ENCODE results near the gene CADM4.
A peak's percentile ranks its signal among the peaks of the same experiment; 100 is the strongest.

The CADM4 gene

DNA sequence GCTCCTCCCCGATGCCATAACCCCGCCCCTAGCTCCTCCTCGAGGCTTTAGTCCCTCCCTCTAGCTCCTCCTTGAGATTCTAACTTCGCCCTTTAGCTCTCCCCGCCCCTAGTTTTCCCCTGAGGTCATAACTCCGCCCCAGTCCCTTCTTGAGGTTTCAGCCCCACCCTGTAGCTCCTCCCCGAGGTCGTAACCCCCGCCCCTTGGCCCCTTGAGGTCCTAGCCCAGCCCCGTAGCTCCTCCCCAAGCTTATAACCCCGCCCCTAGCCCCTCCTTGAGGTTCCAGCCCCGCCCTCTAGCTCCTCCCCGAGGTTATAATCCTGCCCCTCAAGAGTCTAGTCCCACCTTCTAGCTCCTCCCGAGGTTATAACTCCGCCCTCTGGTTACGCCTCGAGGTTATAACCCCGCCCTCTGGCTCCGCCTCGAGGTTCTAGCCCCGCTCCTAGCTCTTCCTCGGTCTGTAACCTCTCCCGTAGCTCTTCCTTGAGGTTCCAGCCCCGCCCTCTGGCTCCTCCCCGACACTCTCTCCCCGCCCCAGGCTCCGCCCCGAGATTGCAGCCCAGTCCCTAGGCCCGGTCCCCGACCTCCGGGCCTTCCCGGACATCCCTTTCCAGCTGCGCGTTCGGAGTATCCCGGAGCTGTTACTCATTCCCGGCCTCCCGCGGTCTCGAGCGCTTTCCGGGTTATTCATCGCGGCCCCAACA, 28.9 kb upstream of the CADM4 start (continued):
- TF ChIP-seq TSHZ2 (CRISPR knock-in tag; IDR thresholded peaks at IDR 0.05) (no peak), BACH2 (CRISPR knock-in tag; IDR thresholded peaks at IDR 0.05; ENCODE audit: borderline replicate concordance) (no peak), ZNF565 (CRISPR knock-in tag; conservative IDR thresholded peaks at IDR 0.05; ENCODE audit: low read depth) (no peak), ZFP3 (CRISPR knock-in tag; IDR thresholded peaks at IDR 0.05) (no peak), SNAI2 (CRISPR knock-in tag; IDR thresholded peaks at IDR 0.05) (no peak), ZNF8 (CRISPR knock-in tag; IDR thresholded peaks at IDR 0.05) (no peak), ESRRG (CRISPR knock-in tag; IDR thresholded peaks at IDR 0.05) (no peak)
- TF ChIP-seq, protein P1, sequence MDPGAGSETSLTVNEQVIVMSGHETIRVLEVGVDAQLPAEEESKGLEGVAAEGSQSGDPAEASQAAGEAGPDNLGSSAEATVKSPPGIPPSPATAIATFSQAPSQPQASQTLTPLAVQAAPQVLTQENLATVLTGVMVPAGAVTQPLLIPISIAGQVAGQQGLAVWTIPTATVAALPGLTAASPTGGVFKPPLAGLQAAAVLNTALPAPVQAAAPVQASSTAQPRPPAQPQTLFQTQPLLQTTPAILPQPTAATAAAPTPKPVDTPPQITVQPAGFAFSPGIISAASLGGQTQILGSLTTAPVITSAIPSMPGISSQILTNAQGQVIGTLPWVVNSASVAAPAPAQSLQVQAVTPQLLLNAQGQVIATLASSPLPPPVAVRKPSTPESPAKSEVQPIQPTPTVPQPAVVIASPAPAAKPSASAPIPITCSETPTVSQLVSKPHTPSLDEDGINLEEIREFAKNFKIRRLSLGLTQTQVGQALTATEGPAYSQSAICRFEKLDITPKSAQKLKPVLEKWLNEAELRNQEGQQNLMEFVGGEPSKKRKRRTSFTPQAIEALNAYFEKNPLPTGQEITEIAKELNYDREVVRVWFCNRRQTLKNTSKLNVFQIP (CRISPR knock-in tag; IDR thresholded peaks at IDR 0.05; ENCODE audit: borderline replicate concordance, low read depth): no peak

DNA sequence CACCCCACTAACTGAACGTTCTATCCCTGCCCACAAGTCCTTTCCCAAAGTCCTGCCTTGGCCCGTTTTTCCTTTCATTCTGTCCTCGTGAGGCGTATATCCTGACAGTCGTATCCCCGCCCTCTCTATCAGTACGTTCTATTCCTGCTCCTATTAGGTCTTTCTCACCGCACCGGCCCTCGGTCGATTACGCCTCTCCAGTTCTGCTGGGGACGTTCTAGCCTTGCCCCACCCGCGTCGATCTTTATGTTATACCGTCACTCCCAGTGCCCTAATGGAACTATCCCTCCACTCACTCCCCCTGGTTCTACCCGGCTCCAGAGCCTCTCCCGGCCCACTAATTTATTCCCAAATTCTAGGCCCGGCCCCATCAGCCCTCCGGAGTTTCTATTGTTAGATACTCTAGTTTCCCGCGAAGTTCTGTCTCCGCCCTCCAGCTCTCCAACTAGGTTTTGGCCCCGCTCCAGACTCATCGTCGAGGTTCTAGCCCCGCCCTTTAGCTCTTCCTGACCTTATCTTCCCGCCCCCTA, 28.3 kb upstream of the CADM4 start:
- ATAC-seq: peak; percentile 3
- TF ChIP-seq BACH2 (CRISPR knock-in tag; IDR thresholded peaks at IDR 0.05; ENCODE audit: borderline replicate concordance) (no peak), ISL1 (CRISPR knock-in tag; IDR thresholded peaks at IDR 0.05) (no peak), TCF4 (CRISPR knock-in tag; IDR thresholded peaks at IDR 0.05; ENCODE audit: borderline replicate concordance) (no peak), CSRNP3 (CRISPR knock-in tag; IDR thresholded peaks at IDR 0.05) (no peak), CREB5 (CRISPR knock-in tag; IDR thresholded peaks at IDR 0.05; ENCODE audit: low read depth) (no peak), TOX (CRISPR knock-in tag; IDR thresholded peaks at IDR 0.05; ENCODE audit: borderline replicate concordance) (no peak), ARNTL (CRISPR knock-in tag; IDR thresholded peaks at IDR 0.05; ENCODE audit: borderline replicate concordance, low read depth) (no peak), OSR1 (CRISPR knock-in tag; IDR thresholded peaks at IDR 0.05) (no peak), CSDC2 (CRISPR knock-in tag; IDR thresholded peaks at IDR 0.05) (no peak), ZNF565 (CRISPR knock-in tag; conservative IDR thresholded peaks at IDR 0.05; ENCODE audit: low read depth) (no peak), ZFP3 (CRISPR knock-in tag; IDR thresholded peaks at IDR 0.05) (no peak), ZNF8 (CRISPR knock-in tag; IDR thresholded peaks at IDR 0.05) (no peak)
- TF ChIP-seq, protein P2, sequence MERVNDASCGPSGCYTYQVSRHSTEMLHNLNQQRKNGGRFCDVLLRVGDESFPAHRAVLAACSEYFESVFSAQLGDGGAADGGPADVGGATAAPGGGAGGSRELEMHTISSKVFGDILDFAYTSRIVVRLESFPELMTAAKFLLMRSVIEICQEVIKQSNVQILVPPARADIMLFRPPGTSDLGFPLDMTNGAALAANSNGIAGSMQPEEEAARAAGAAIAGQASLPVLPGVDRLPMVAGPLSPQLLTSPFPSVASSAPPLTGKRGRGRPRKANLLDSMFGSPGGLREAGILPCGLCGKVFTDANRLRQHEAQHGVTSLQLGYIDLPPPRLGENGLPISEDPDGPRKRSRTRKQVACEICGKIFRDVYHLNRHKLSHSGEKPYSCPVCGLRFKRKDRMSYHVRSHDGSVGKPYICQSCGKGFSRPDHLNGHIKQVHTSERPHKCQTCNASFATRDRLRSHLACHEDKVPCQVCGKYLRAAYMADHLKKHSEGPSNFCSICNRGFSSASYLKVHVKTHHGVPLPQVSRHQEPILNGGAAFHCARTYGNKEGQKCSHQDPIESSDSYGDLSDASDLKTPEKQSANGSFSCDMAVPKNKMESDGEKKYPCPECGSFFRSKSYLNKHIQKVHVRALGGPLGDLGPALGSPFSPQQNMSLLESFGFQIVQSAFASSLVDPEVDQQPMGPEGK (CRISPR knock-in tag; IDR thresholded peaks at IDR 0.05; ENCODE audit: borderline replicate concordance): no peak

DNA sequence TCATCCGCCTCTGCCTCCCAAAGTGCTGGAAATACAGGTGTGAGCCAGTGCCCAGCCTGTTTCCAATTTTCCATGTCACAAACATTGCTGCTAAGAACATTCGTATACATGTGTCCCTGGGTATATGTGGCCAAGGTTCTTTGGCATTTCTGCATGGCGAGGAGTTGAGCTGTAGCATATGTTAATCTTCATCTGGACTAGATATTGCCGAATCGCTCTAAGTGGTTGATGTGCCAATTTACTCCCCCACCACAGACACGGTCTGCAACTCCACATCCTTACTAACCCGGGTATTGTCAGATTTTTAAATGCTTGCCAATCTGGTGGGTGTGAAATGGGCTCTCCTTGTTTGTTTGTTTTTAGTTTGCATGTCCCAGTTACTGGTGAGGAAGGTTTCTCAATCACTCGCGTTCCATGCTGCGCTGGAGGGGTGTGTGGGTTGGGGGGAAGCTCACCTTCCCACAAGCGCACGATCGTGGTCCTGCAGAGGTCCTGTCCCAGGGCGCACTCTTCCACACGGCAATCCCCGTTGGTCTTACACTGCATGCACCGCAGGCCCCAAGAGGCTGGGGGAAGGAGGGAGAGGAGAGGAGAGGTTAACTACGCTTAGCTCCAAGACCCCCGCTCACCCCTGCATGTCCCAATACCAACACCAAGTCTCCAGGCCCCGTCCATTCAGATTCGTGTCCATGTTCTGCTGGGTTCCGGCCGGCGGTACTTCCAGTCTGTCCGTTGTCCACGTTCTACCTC, 27.7 kb upstream of the CADM4 start:
- no peak for ATAC-seq
- TF ChIP-seq BACH2 (CRISPR knock-in tag; IDR thresholded peaks at IDR 0.05; ENCODE audit: borderline replicate concordance) (no peak), RARB (CRISPR knock-in tag; IDR thresholded peaks at IDR 0.05) (no peak), OSR1 (CRISPR knock-in tag; IDR thresholded peaks at IDR 0.05) (no peak), TCF4 (CRISPR knock-in tag; IDR thresholded peaks at IDR 0.05; ENCODE audit: borderline replicate concordance) (no peak), ESRRG (CRISPR knock-in tag; IDR thresholded peaks at IDR 0.05) (no peak)
